HCT116 (cell line): ENCODE measurements around the gene STH.

Source experiments
- EZH2 ChIP-seq: fragments of 200-600 bp; sonication (generic); IDR thresholded peaks from 2 replicates; pipeline ENCODE4 v1.6.1; 2017; ENCODE audit warnings: antibody characterized with exemption, mixed run types
- EZH2phosphoT487 ChIP-seq: fragments of 200-600 bp; IDR thresholded peaks from 2 replicates; pipeline ENCODE4 v1.6.1; 2018; ENCODE audit warnings: antibody characterized with exemption, borderline replicate concordance
- POLR2A ChIP-seq: IDR thresholded peaks from 2 replicates; pipeline ENCODE4 v1.7.0; 2011; ENCODE audit warnings: borderline replicate concordance; ENCODE audit not compliant: insufficient read depth, insufficient read length; ENCODE audit errors: extremely low read depth
- RAD21 ChIP-seq: IDR thresholded peaks from 2 replicates; pipeline ENCODE4 v1.6.1; 2012; ENCODE audit warnings: low read depth, mild to moderate bottlenecking
- SP1 ChIP-seq: IDR thresholded peaks from 2 replicates; pipeline ENCODE4 v1.6.1; 2012; ENCODE audit warnings: low read depth
- SRF ChIP-seq: IDR thresholded peaks from 2 replicates; pipeline ENCODE4 v1.6.1; 2012; ENCODE audit warnings: low read depth
- YY1 ChIP-seq: IDR thresholded peaks from 2 replicates; pipeline ENCODE4 v1.6.1; 2011; ENCODE audit warnings: low read length, low read depth, moderate library complexity, mild to moderate bottlenecking; ENCODE audit not compliant: insufficient replicate concordance; ENCODE audit errors: extremely low read depth
- TF ChIP-seq, protein P1 (sequence below), 3 experiments: fragments of 200-600 bp in 1 of 3; sonication (generic) in 1 of 3; IDR thresholded peaks in 2 of 3; conservative IDR thresholded peaks in 1 of 3; 2 replicates each; pipeline ENCODE4 v1.5.1; 2012 to 2017; ENCODE audit warnings: low read depth in 2 of 3, low read length in 2 of 3, antibody characterized with exemption in 1 of 3, borderline replicate concordance in 1 of 3, control low read depth in 1 of 3, mild to moderate bottlenecking in 1 of 3, mixed read lengths in 1 of 3, mixed run types in 1 of 3, moderate library complexity in 1 of 3; ENCODE audit not compliant: insufficient read depth in 1 of 3

DNA sequence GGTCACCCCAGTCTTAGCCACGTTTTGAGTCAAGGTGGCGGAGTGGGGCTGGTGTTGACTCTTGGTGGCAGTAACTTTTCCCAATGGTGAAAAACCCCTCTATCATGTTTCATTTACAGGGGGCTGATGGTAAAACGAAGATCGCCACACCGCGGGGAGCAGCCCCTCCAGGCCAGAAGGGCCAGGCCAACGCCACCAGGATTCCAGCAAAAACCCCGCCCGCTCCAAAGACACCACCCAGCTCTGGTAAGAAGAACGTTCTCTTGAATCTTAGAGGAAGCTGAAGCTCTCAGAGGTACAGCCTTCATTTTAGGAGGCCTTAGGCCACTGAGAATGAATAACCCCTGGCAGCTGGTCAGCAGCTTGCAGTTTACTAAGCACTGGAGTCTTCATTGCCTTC lies 7.7 kb upstream of the STH start:
- TF ChIP-seq, protein P1, sequence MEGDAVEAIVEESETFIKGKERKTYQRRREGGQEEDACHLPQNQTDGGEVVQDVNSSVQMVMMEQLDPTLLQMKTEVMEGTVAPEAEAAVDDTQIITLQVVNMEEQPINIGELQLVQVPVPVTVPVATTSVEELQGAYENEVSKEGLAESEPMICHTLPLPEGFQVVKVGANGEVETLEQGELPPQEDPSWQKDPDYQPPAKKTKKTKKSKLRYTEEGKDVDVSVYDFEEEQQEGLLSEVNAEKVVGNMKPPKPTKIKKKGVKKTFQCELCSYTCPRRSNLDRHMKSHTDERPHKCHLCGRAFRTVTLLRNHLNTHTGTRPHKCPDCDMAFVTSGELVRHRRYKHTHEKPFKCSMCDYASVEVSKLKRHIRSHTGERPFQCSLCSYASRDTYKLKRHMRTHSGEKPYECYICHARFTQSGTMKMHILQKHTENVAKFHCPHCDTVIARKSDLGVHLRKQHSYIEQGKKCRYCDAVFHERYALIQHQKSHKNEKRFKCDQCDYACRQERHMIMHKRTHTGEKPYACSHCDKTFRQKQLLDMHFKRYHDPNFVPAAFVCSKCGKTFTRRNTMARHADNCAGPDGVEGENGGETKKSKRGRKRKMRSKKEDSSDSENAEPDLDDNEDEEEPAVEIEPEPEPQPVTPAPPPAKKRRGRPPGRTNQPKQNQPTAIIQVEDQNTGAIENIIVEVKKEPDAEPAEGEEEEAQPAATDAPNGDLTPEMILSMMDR (IDR thresholded peaks at IDR 0.05 in 2 of 3, conservative IDR thresholded peaks at IDR 0.05 in 1 of 3; ENCODE audit: borderline replicate concordance in 1 of 3, insufficient read depth in 1 of 3, low read depth in 2 of 3, low read length in 2 of 3) = no peak
- TF ChIP-seq EZH2 (no peak), YY1 (no peak), SP1 (no peak), SRF (no peak), EZH2phosphoT487 (no peak), RAD21 (no peak), POLR2A (no peak)
